Measurements from ENCODE around the gene PSD4.

Gene PSD4

DNA sequence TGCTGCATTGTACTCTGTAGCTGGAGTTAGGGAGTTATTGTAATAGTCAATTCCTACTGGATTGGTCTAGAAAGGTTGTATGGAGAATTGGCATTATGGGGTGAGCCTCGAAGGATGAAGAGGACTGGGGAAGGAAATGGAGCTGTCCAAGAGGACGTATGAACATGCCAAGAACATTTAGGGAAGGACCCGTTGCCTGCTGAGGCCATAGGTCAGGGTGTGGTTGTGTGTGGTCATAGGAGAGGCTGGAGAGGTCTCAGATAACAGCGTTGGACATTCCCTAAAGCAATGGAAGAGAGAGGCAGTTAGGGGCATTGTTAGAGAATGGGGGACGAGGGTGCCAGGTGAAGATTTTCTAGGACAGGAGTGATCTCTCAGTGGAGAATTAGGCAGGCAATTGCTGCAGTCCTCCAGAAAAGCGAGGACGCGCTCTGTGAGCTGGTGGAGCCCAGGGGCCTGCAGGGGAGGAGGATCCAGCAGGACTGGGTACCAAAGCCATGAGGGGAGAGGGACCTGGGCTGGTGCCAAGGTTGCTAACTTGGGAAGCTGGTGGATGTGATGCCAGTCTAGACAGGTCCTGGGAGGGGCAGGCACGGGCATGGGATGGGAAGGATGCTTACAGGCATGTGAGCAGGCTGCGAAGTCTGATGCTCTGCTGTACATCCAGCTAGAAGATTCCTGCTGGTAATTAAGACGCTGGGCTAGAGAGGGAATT, 9.4 kb upstream of the PSD4 start:
- Histone ChIP-seq H2AFZ (ENCODE audit: low read depth, low read length) (no peak overlapping the region), H3K4me2 (ENCODE audit: low read length) (no peak overlapping the region), H3K27me3 (ENCODE audit: low read depth, low read length) (no peaks in the 10 kb centered on the region), H3K4me1 (ENCODE audit: low read length) (no peaks in the 10 kb centered on the region), H3K9me3 (ENCODE audit: insufficient read depth, low read length) (no peaks in the 10 kb centered on the region), H3K9ac (ENCODE audit: low read length) (no peak overlapping the region), H3K27ac (ENCODE audit: low read length) (no peak overlapping the region), H3K4me3 (ENCODE audit: low read length) (no peak overlapping the region), H3K36me3 (replicated peaks; ENCODE audit: low read depth, low read length) (no peaks in the 10 kb centered on the region), H4K20me1 (ENCODE audit: insufficient read depth, low read length) (no peaks in the 10 kb centered on the region), H3K79me2 (ENCODE audit: low read length) (no peaks in the 10 kb centered on the region)
- TF ChIP-seq, protein P1, sequence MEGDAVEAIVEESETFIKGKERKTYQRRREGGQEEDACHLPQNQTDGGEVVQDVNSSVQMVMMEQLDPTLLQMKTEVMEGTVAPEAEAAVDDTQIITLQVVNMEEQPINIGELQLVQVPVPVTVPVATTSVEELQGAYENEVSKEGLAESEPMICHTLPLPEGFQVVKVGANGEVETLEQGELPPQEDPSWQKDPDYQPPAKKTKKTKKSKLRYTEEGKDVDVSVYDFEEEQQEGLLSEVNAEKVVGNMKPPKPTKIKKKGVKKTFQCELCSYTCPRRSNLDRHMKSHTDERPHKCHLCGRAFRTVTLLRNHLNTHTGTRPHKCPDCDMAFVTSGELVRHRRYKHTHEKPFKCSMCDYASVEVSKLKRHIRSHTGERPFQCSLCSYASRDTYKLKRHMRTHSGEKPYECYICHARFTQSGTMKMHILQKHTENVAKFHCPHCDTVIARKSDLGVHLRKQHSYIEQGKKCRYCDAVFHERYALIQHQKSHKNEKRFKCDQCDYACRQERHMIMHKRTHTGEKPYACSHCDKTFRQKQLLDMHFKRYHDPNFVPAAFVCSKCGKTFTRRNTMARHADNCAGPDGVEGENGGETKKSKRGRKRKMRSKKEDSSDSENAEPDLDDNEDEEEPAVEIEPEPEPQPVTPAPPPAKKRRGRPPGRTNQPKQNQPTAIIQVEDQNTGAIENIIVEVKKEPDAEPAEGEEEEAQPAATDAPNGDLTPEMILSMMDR (IDR thresholded peaks at IDR 0.05; ENCODE audit: low read depth, low read length) = no peak
- no peak for TF ChIP-seq EZH2phosphoT487 (IDR thresholded peaks at IDR 0.05; ENCODE audit: low read depth)

DNA sequence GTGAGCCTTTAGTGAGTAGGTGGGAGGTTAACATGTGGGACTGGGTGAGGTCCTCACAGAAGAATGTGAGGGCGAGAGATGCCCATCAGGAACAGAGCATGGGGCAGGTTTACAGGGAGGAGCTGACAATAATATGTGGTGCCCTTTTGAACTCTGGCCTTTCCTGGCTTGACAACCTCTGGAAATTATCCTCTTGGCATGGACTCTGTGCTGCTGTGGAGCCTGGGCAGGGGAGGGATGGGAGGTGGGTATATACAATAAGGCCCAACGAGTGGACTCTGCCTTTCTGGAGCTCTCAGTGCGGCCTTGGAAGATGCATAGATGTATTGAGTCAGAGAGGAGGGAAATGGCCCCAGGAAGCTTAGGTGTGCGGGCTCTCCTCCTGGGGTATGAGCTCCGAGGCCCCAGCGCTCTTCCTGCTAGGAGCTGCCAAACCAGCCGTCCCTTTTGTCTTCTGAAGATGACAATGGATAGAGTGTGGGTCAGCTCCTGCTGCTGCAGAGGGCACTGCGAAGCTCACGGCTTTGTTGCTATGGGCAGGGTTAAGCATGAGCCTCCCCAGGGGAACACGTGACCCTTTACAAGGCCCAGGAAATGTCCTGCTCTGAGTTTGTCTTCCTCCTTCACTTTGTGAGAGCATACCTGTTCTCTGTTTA, 8.7 kb upstream of the PSD4 start:
- no peak overlapping the region for H3K27ac ChIP-seq (ENCODE audit: low read length)
- no peaks in the 10 kb centered on the region for H4K20me1 ChIP-seq (ENCODE audit: insufficient read depth, low read length)
- no peak overlapping the region for H3K9ac ChIP-seq (ENCODE audit: low read length)
- no peak overlapping the region for H2AFZ ChIP-seq (ENCODE audit: low read depth, low read length)
- H3K27me3 ChIP-seq (ENCODE audit: low read depth, low read length) = no peaks in the 10 kb centered on the region
- H3K79me2 ChIP-seq (ENCODE audit: low read length) = no peaks in the 10 kb centered on the region
- no peak overlapping the region for H3K4me3 ChIP-seq (ENCODE audit: low read length)
- no peaks in the 10 kb centered on the region for H3K9me3 ChIP-seq (ENCODE audit: insufficient read depth, low read length)
- no peak for TF ChIP-seq EZH2phosphoT487 (IDR thresholded peaks at IDR 0.05; ENCODE audit: low read depth)
- TF ChIP-seq, protein P1 (IDR thresholded peaks at IDR 0.05; ENCODE audit: low read depth, low read length) = no peak
- H3K4me1 ChIP-seq (ENCODE audit: low read length) = no peaks in the 10 kb centered on the region
- no peak overlapping the region for H3K4me2 ChIP-seq (ENCODE audit: low read length)
- H3K36me3 ChIP-seq (replicated peaks; ENCODE audit: low read depth, low read length) = no peaks in the 10 kb centered on the region

DNA sequence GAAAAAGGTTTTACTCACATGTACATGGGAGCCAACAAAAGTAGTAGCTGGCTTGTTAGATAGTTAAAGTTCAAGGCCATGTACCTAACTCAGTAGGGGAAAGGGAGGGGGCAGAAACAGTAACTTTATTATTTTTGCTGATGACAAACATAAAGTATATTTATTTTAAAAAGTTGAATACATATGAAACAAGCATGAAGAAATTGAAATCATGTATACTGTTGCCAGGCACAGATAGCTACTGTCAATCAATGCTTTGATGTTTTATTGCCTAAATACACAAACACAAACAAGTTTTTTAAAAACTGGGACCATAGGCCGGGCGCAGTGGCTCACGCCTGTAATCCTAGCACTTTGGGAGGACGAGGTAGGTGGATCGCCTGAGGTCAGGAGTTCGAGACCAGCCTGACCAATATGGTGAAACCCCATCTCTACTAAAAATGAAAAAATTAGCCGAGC, 7.6 kb upstream of the PSD4 start:
- Histone ChIP-seq H3K9me3 (ENCODE audit: insufficient read depth, low read length) (no peaks in the 10 kb centered on the region), H3K4me1 (ENCODE audit: low read length) (peaks cover 3% of the 10 kb centered on the region), H3K27me3 (ENCODE audit: low read depth, low read length) (no peaks in the 10 kb centered on the region), H3K9ac (ENCODE audit: low read length) (no peak overlapping the region), H2AFZ (ENCODE audit: low read depth, low read length) (no peak overlapping the region), H4K20me1 (ENCODE audit: insufficient read depth, low read length) (no peaks in the 10 kb centered on the region), H3K36me3 (replicated peaks; ENCODE audit: low read depth, low read length) (peaks cover 3% of the 10 kb centered on the region), H3K4me2 (ENCODE audit: low read length) (no peak overlapping the region), H3K27ac (ENCODE audit: low read length) (no peak overlapping the region), H3K79me2 (ENCODE audit: low read length) (no peaks in the 10 kb centered on the region), H3K4me3 (ENCODE audit: low read length) (no peak overlapping the region)
- TF ChIP-seq, protein P1 (IDR thresholded peaks at IDR 0.05; ENCODE audit: low read depth, low read length) = no peak
- TF ChIP-seq EZH2phosphoT487 (IDR thresholded peaks at IDR 0.05; ENCODE audit: low read depth) = no peak

DNA sequence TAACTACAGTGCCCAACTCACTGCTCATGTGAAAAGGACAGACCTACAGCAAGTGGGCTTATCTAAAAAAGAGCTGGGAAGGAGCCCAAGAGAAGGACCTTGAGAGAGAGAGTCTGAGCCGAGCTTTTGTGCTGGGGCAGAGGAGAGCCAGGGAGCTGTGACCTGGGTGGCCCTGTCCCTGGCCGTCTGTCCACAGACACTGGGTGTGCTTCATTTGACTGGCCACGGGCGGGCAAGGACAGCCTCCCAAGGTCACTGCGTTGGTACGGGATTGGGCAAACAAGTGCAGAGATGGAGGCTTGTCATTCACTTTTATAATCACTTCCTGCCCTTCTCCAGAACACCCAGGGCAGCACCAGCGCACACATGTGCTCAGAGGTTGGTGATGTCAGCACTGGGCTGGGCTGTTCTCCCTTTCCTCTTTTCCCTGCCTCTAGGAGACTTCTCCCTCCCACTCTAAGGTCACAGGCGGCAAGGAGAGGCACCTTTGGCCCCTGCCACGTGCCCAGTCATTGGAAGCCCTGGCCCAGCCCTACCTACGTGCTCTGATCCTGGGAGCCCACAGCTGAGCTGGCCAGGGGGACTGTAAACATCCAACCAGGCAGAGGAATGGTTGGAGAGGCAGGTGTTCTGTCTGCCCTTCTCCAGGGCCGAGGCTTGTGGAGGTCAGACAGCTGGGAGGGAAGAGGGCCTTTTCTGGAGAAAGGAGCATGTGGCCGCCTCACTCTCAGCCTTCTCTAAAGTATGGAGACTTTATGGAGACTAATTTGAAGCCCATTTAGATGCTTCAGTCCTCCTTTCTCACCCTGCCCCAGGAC, 6.4 kb upstream of the PSD4 start:
- Histone ChIP-seq H4K20me1 (ENCODE audit: insufficient read depth, low read length) (no peaks in the 10 kb centered on the region), H2AFZ (ENCODE audit: low read depth, low read length) (no peak overlapping the region), H3K4me3 (ENCODE audit: low read length) (no peak overlapping the region), H3K4me1 (ENCODE audit: low read length) (peaks cover 11% of the 10 kb centered on the region), H3K9me3 (ENCODE audit: insufficient read depth, low read length) (no peaks in the 10 kb centered on the region), H3K9ac (ENCODE audit: low read length) (no peak overlapping the region), H3K36me3 (replicated peaks; ENCODE audit: low read depth, low read length) (peaks cover 9% of the 10 kb centered on the region), H3K27me3 (ENCODE audit: low read depth, low read length) (no peaks in the 10 kb centered on the region), H3K4me2 (ENCODE audit: low read length) (no peak overlapping the region), H3K27ac (ENCODE audit: low read length) (no peak overlapping the region), H3K79me2 (ENCODE audit: low read length) (no peaks in the 10 kb centered on the region)
- TF ChIP-seq, protein P1 (IDR thresholded peaks at IDR 0.05; ENCODE audit: low read depth, low read length) = no peak
- no peak for TF ChIP-seq EZH2phosphoT487 (IDR thresholded peaks at IDR 0.05; ENCODE audit: low read depth)
